GM23248 (cell line): ENCODE data around the gene RXYLT1.

Experiments used
- EZH2 ChIP-seq: fragments of 200-600 bp; sonication (generic); IDR thresholded peaks from 2 replicates; pipeline ENCODE4 v1.6.1; 2018; ENCODE audit warnings: antibody characterized with exemption, mild to moderate bottlenecking; ENCODE audit not compliant: insufficient read depth, poor library complexity, severe bottlenecking
- EZH2phosphoT487 ChIP-seq: fragments of 200-600 bp; sonication (generic); IDR thresholded peaks from 2 replicates; pipeline ENCODE4 v1.6.1; 2018; ENCODE audit warnings: antibody characterized with exemption, moderate library complexity, mild to moderate bottlenecking, low read depth; ENCODE audit not compliant: insufficient read depth

- TF ChIP-seq EZH2 (no peak), EZH2phosphoT487 (no peak)
Observed at GRCh38 chr12:63752283-63752682, 27.4 kb upstream of the RXYLT1 start.
